Small intestine (tissue), 16 donors: Measurements from ENCODE around the gene OR4C12. TPM values are rescaled to one million over a fixed set of nuclear protein-coding genes. Genes with fewer than 3 reads are reported as not detected.
A peak's percentile ranks its signal among the peaks of the same experiment; 100 is the strongest.
"Not testable (repeated sequence)": the region's sequence is repeated elsewhere in the genome, so short reads cannot be mapped to it uniquely, and the experiment has no call there.

Source experiments
- DNase-seq, 2 donors: peaks; one replicate each; pipeline versions ENCODE4 v3.0.0 to v3.0.0-alpha.2; 2013
- FAIRE-seq: peaks from 2 replicates; lab custom pipeline; 2012; peaks lifted over from hg19 to GRCh38; lab: Jason Lieb, UNC
- H3K27ac ChIP-seq, 3 donors: one replicate each; pipeline ENCODE4 v1.5.1; 2013; ENCODE audit warnings: low read length in 2 of 3, mild to moderate bottlenecking in 2 of 3, control low read depth in 1 of 3, inconsistent platforms in 1 of 3, low read depth in 1 of 3, moderate library complexity in 1 of 3
- H3K27me3 ChIP-seq, 3 donors: one replicate each; pipeline ENCODE4 v1.6.1; 2013; ENCODE audit warnings: low read length in 3 of 3, inconsistent platforms in 1 of 3; ENCODE audit not compliant: control insufficient read depth in 3 of 3, insufficient read depth in 3 of 3
- H3K36me3 ChIP-seq, 3 donors: one replicate each; pipeline ENCODE4 v1.6.1; 2013; ENCODE audit warnings: low read length in 3 of 3, inconsistent platforms in 1 of 3, low read depth in 1 of 3, mild to moderate bottlenecking in 1 of 3, moderate library complexity in 1 of 3; ENCODE audit not compliant: control insufficient read depth in 3 of 3, insufficient read depth in 2 of 3
- H3K4me1 ChIP-seq, 3 donors: one replicate each; pipeline ENCODE4 v1.6.1; 2013; ENCODE audit warnings: low read length in 2 of 3, inconsistent platforms in 1 of 3, low read depth in 1 of 3, mild to moderate bottlenecking in 1 of 3, moderate library complexity in 1 of 3; ENCODE audit not compliant: control insufficient read depth in 3 of 3, insufficient read depth in 2 of 3
- H3K4me3 ChIP-seq, 3 donors: one replicate each; pipeline ENCODE4 v1.5.1; 2013; ENCODE audit warnings: low read length in 3 of 3, control low read depth in 1 of 3, inconsistent platforms in 1 of 3, low read depth in 1 of 3, mild to moderate bottlenecking in 1 of 3, moderate library complexity in 1 of 3
- H3K9me3 ChIP-seq, 2 donors: one replicate each; pipeline ENCODE4 v1.6.1; 2013; ENCODE audit warnings: low read depth in 1 of 2, low read length in 1 of 2; ENCODE audit not compliant: control insufficient read depth in 2 of 2, insufficient read depth in 1 of 2
- WGBS, 3 donors: extraction: QIAGEN DNeasy Blood & Tissue Kit; methylation state at CpG; one replicate each; pipeline ENCODE4 v1.1.7; 2013; 5-methylcytosine and 5-hydroxymethylcytosine counted together
- long read RNA-seq, 10 donors: transcript quantifications; one replicate each; lab custom pipeline, GENCODE V29; 2026
- polyA plus RNA-seq, 4 donors: library from polyadenylated mRNA; stranded (reverse) in 3 of 4; unstranded in 1 of 4; fragments of 200-250 nt in 3 of 4; fragments of 120-200 nt in 1 of 4; gene quantifications; one replicate each; pipeline versions ENCODE4 v1.2.1 to v1.2.3, GENCODE V29; 2013
- donor health status: healthy with polysubstance abuse.
- donor health status: control.
- donor health status: control.
- donor health status: Bipolar disorder and iron deficiency.
- donor health status: healthy.

OR4C12 gene
- not detected for polyA plus RNA-seq
- long read RNA-seq, donor 1: 0 reads
- long read RNA-seq, donor 2: 0 reads
- long read RNA-seq, donor 3: 0 reads
- long read RNA-seq, donor 4: 0 reads
- long read RNA-seq, donor 5: 0 reads
- long read RNA-seq, donor 6: 0 reads
- long read RNA-seq, donor 7: 0 reads
- long read RNA-seq, donor 8: 0 reads
- long read RNA-seq, donor 9: 0 reads
- long read RNA-seq, donor 10: 0 reads

GRCh38 chr11:49982435-49982834 is at the start of gene OR4C12:
Gene OR4C12, minus strand, starts transcription at chr11:49982535. Its CDS starts 34 bp downstream, at chr11:49982501.
- 13 to 52% (median 41%) methylated on average over 1 of the region's 1 CpG for WGBS, 3 donors
- H3K4me3 ChIP-seq, H3K27me3 ChIP-seq, H3K36me3 ChIP-seq, DNase-seq, H3K4me1 ChIP-seq, H3K27ac ChIP-seq, H3K9me3 ChIP-seq, FAIRE-seq: not testable (repeated sequence)

- FAIRE-seq (no peak), DNase-seq (no peak)
- H3K27ac ChIP-seq: no peak overlapping the region
- no peaks in the 10 kb centered on the region for H3K4me1 ChIP-seq
- H3K36me3 ChIP-seq: no peaks in the 10 kb centered on the region
- H3K4me3 ChIP-seq: no peak overlapping the region
- H3K27me3 ChIP-seq: no peaks in the 10 kb centered on the region
- WGBS, 3 donors: 59 to 61% (median 61%) methylated on average over 1 of the region's 1 CpG
- peaks cover 0 to 32% of the 10 kb centered on the region in 2 donors for H3K9me3 ChIP-seq
These were observed 47.9 kb upstream of the OR4C12 start for GRCh38 chr11:50030193-50030592.

GRCh38 chr11:49995565-49995964 is 13.2 kb upstream of the OR4C12 start:
- Histone ChIP-seq H3K27me3 (no peaks in the 10 kb centered on the region), H3K36me3 (no peaks in the 10 kb centered on the region), H3K4me3 (no peak overlapping the region), H3K4me1 (no peaks in the 10 kb centered on the region), H3K9me3 (peaks cover 0 to 24% of the 10 kb centered on the region in 2 donors), H3K27ac (no peak overlapping the region)
- FAIRE-seq (no peak), DNase-seq (peak in 1 of 2 donors; percentile 21)
- WGBS, 3 donors: 42 to 55% (median 52%) methylated on average over 6 of the region's 6 CpGs

GRCh38 chr11:49973439-49973838 is 8.9 kb downstream of the OR4C12 start:
- H3K4me3 ChIP-seq, H3K27ac ChIP-seq, H3K27me3 ChIP-seq, DNase-seq, H3K4me1 ChIP-seq, H3K36me3 ChIP-seq, H3K9me3 ChIP-seq: not testable (repeated sequence)
- WGBS, 3 donors: 82 to 87% (median 86%) methylated on average over 4 of the region's 4 CpGs
- FAIRE-seq: peak; percentile 75

GRCh38 chr11:49952091-49952490 is 30.2 kb downstream of the OR4C12 start, which contains the start of gene OR4C13:
Gene OR4C13, plus strand, starts transcription at chr11:49952391. Its CDS starts 32 bp downstream, at chr11:49952423.
- Histone ChIP-seq H3K4me3 (no peak within 1 kb of the TSS), H3K4me1 (no peaks in the 10 kb centered on the region), H3K36me3 (no peaks in the 10 kb centered on the region), H3K9me3 (peaks cover 0 to 11% of the 10 kb centered on the region in 2 donors), H3K27me3 (no peaks in the 10 kb centered on the region), H3K27ac (no peak within 1 kb of the TSS)
- WGBS, 3 donors: 65 to 86% (median 77%) methylated on average over 1 of the region's 1 CpG
- FAIRE-seq (no peak), DNase-seq (no peak)

GRCh38 chr11:49948701-49949100 is 33.6 kb downstream of the OR4C12 start:
- not testable (repeated sequence) for H3K27ac ChIP-seq, H3K27me3 ChIP-seq, H3K4me3 ChIP-seq, DNase-seq, H3K4me1 ChIP-seq, H3K9me3 ChIP-seq, FAIRE-seq, H3K36me3 ChIP-seq
- WGBS, 3 donors: 55 to 67% (median 63%) methylated on average over 1 of the region's 1 CpG

Other genes starting within 250 kb of the OR4C12 start
- not detected for gene OR4C13, start 30.1 kb downstream of the OR4C12 start, polyA plus RNA-seq
- not detected for gene OR4C45, start 50.3 kb upstream of the OR4C12 start, polyA plus RNA-seq